ENCODE results near the gene CD300LG. TPM values are rescaled to one million over a fixed set of nuclear protein-coding genes. Genes with fewer than 3 reads are reported as not detected.

The CD300LG gene
- total and polyA plus RNA-seq, 7 donors: 5.4 to 21.7 (median 10.9) TPM

GRCh38 chr17:43871946-43872690, 25.1 kb downstream of the CD300LG start:
- WGBS, 3 donors: 60 to 68% (median 64%) methylated on average over 14 of the region's 14 CpGs
- H3K9me3 ChIP-seq: no peaks in the 10 kb centered on the region
- no peak overlapping the region for H3K27ac ChIP-seq
- no peak for TF ChIP-seq CTCF (IDR thresholded peaks at IDR 0.05)
- DNase-seq: no peak
- ATAC-seq: no peak
- no peak overlapping the region for H3K4me3 ChIP-seq
- H3K27me3 ChIP-seq (ENCODE audit: insufficient read depth in 3 of 3, low read length in 2 of 3): peaks cover 0 to 8% (median 0%) of the 10 kb centered on the region in 3 donors
- H3K36me3 ChIP-seq (ENCODE audit: insufficient read depth in 1 of 2, low read depth in 1 of 2): no peaks in the 10 kb centered on the region
- intact Hi-C loops (cut with DNase I): no loop called here
- no peaks in the 10 kb centered on the region for H3K4me1 ChIP-seq

- H3K9me3 ChIP-seq: no peaks in the 10 kb centered on the region
- no peaks in the 10 kb centered on the region for H3K4me1 ChIP-seq
- H3K27ac ChIP-seq: no peak overlapping the region
- 58 to 65% (median 63%) methylated on average over 5 of the region's 5 CpGs for WGBS, 3 donors
- DNase-seq (no peak), ATAC-seq (no peak)
- no peak overlapping the region for H3K4me3 ChIP-seq
- peaks cover 0 to 8% (median 0%) of the 10 kb centered on the region in 3 donors for H3K27me3 ChIP-seq (ENCODE audit: insufficient read depth in 3 of 3, low read length in 2 of 3)
- intact Hi-C loops (cut with DNase I): no loop called here
- H3K36me3 ChIP-seq (ENCODE audit: insufficient read depth in 1 of 2, low read depth in 1 of 2): no peaks in the 10 kb centered on the region
- no peak for TF ChIP-seq CTCF (IDR thresholded peaks at IDR 0.05)
Observed at GRCh38 chr17:43873091-43873490, 26.1 kb downstream of the CD300LG start.

GRCh38 chr17:43873815-43874214, 26.8 kb downstream of the CD300LG start:
- no peak for ATAC-seq
- no peak for TF ChIP-seq CTCF (IDR thresholded peaks at IDR 0.05)
- H3K27me3 ChIP-seq (ENCODE audit: insufficient read depth in 3 of 3, low read length in 2 of 3): peaks cover 0 to 8% (median 0%) of the 10 kb centered on the region in 3 donors
- no peaks in the 10 kb centered on the region for H3K9me3 ChIP-seq
- no peak overlapping the region for H3K27ac ChIP-seq
- peaks cover 5% of the 10 kb centered on the region for H3K4me1 ChIP-seq
- H3K36me3 ChIP-seq (ENCODE audit: insufficient read depth in 1 of 2, low read depth in 1 of 2): no peaks in the 10 kb centered on the region
- 68 to 73% (median 72%) methylated on average over 6 of the region's 6 CpGs for WGBS, 3 donors
- H3K4me3 ChIP-seq: no peak overlapping the region
- intact Hi-C loops (cut with DNase I): no loop called here
- DNase-seq: no peak

GRCh38 chr17:43874293-43874692, 27.3 kb downstream of the CD300LG start:
- no peak overlapping the region for H3K27ac ChIP-seq
- intact Hi-C loops (cut with DNase I): no loop called here
- no peak overlapping the region for H3K4me3 ChIP-seq
- no peaks in the 10 kb centered on the region for H3K9me3 ChIP-seq
- no peaks in the 10 kb centered on the region for H3K36me3 ChIP-seq (ENCODE audit: insufficient read depth in 1 of 2, low read depth in 1 of 2)
- no peak for TF ChIP-seq CTCF (IDR thresholded peaks at IDR 0.05)
- H3K27me3 ChIP-seq (ENCODE audit: insufficient read depth in 3 of 3, low read length in 2 of 3): peaks cover 0 to 8% (median 0%) of the 10 kb centered on the region in 3 donors
- peaks cover 6% of the 10 kb centered on the region for H3K4me1 ChIP-seq
- no peak for ATAC-seq
- WGBS, 3 donors: 82 to 85% (median 84%) methylated on average over 3 of the region's 3 CpGs
- DNase-seq: no peak

All from psoas muscle (tissue), 8 donors.